Suprapubic skin (tissue), 4 donors: Measurements from ENCODE around the gene ZNF837.

Source experiments
- EP300 ChIP-seq: sonication (generic); formaldehyde crosslinking; IDR thresholded peaks from one replicate; pipeline ENCODE4 v1.6.1; 2017; ENCODE audit warnings: antibody characterized with exemption
- POLR2A ChIP-seq, 2 donors: fragments of 450-650 bp; IDR thresholded peaks; one replicate each; pipeline ENCODE4 v1.6.1; 2017; ENCODE audit warnings: antibody characterized with exemption in 2 of 2, mild to moderate bottlenecking in 2 of 2, moderate library complexity in 2 of 2
- POLR2AphosphoS5 ChIP-seq, 3 donors: sonication (generic); formaldehyde crosslinking; IDR thresholded peaks; one replicate each; pipeline ENCODE4 v1.6.1; 2017; ENCODE audit warnings: antibody characterized with exemption in 3 of 3
- TF ChIP-seq, protein P1 (sequence below), 2 donors: fragments of 200-600 bp in 1 of 2; fragments of 450-650 bp in 1 of 2; sonication (generic) in 1 of 2; IDR thresholded peaks; one replicate each; pipeline ENCODE4 v1.5.1; 2016 to 2019; ENCODE audit warnings: antibody characterized with exemption in 2 of 2, mild to moderate bottlenecking in 1 of 2, moderate library complexity in 1 of 2

DNA sequence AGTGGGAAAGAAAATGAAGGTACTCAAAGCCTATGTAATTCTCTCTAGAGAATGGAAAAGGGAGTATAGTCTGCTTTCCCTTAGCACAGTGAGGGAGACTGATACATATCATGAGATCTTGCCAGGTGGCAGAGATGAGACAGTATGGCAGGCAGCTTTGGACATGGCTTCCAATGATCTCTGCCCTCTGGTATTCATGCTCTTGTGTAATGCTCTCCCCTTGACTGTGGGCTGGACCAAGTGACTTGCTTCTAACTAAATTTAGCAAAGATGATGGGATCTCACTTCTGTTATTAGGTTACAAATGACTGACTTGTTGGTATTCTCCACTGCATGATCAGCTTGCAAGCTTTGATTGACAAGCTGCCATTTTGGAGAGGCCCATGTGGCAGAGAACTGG is 48.9 kb upstream of the ZNF837 start:
- TF ChIP-seq, protein P1, sequence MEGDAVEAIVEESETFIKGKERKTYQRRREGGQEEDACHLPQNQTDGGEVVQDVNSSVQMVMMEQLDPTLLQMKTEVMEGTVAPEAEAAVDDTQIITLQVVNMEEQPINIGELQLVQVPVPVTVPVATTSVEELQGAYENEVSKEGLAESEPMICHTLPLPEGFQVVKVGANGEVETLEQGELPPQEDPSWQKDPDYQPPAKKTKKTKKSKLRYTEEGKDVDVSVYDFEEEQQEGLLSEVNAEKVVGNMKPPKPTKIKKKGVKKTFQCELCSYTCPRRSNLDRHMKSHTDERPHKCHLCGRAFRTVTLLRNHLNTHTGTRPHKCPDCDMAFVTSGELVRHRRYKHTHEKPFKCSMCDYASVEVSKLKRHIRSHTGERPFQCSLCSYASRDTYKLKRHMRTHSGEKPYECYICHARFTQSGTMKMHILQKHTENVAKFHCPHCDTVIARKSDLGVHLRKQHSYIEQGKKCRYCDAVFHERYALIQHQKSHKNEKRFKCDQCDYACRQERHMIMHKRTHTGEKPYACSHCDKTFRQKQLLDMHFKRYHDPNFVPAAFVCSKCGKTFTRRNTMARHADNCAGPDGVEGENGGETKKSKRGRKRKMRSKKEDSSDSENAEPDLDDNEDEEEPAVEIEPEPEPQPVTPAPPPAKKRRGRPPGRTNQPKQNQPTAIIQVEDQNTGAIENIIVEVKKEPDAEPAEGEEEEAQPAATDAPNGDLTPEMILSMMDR (IDR thresholded peaks at IDR 0.05), result no peak
- TF ChIP-seq POLR2A (IDR thresholded peaks at IDR 0.05), result no peak
- TF ChIP-seq POLR2AphosphoS5 (IDR thresholded peaks at IDR 0.05), result no peak
- TF ChIP-seq EP300, result no peak
